K562 (cell line): ENCODE results near the gene EFCC1. TPM values are rescaled to one million over a fixed set of nuclear protein-coding genes. Genes with fewer than 3 reads are reported as not detected.

ENCODE experiments used
- polyA plus RNA-seq, 8 experiments: library from polyadenylated mRNA; depleted of rRNA in 4 of 8; stranded (reverse) in 5 of 8; unstranded in 3 of 8; fragments of >200 nt; fragmentation: Nextera tagmentation in 2 of 8; fragmentation: Illumina TruSeq in 1 of 8; extraction: Ambion mirVana in 2 of 8; extraction: Trizol in 1 of 8; gene quantifications; 2 replicates each; pipeline versions ENCODE4 v1.2.1 to v1.2.3, GENCODE V29; 2011 to 2014; ENCODE audit warnings: inconsistent platforms in 1 of 8, missing spikeins in 1 of 8
- total RNA-seq, 7 experiments: library from RNA; depleted of rRNA in 6 of 7; stranded (reverse); fragments of >200 nt in 6 of 7; fragmentation: Illumina TruSeq in 2 of 7; extraction: Trizol in 2 of 7; gene quantifications; 2 replicates each; pipeline versions ENCODE4 v1.2.1 to v1.2.3, GENCODE V29; 2011 to 2021; ENCODE audit warnings: low replicate concordance in 1 of 7

EFCC1 gene
- total and polyA plus RNA-seq, 9 of the 15 experiments (the other 6 are each of a cell fraction or from before 2014, with no cell fraction given): not detected

Other genes with a start within 250 kb of the EFCC1 start
- 30.1 and 31.2 TPM in 2 replicates for gene ACAD9, start 121.7 kb upstream of the EFCC1 start, total RNA-seq (2014; rRNA removed)
- gene ACAD9, start 121.7 kb upstream of the EFCC1 start, total RNA-seq (2014; rRNA removed; fragmentation: Illumina TruSeq; extraction: Trizol): 16.1 and 17.5 TPM in 2 replicates
- 22.5 and 22.8 TPM in 2 replicates for gene ACAD9, start 121.7 kb upstream of the EFCC1 start, total RNA-seq (2015; rRNA removed; fragmentation: Illumina TruSeq; extraction: Trizol)
- 30.3 and 32.6 TPM in 2 replicates for gene ACAD9, start 121.7 kb upstream of the EFCC1 start, total RNA-seq (2021)
- gene ACAD9, start 121.7 kb upstream of the EFCC1 start, polyA plus RNA-seq (2011; rRNA removed): 18.1 and 21.3 TPM in 2 replicates
- 25.8 and 27.3 TPM in 2 replicates for gene ACAD9, start 121.7 kb upstream of the EFCC1 start, polyA plus RNA-seq (2014; fragmentation: Illumina TruSeq; extraction: Trizol)
- 10 to 100 TPM; 10.2 to 11.2 TPM for gene ACAD9, start 121.7 kb upstream of the EFCC1 start, polyA plus RNA-seq (2014; fragmentation: Nextera tagmentation; extraction: Ambion mirVana)
- gene ACAD9, start 121.7 kb upstream of the EFCC1 start, polyA plus RNA-seq (2014; rRNA removed): 28.1 and 30.2 TPM in 2 replicates
- gene CFAP92, start 7.2 kb upstream of the EFCC1 start, total RNA-seq (2014; rRNA removed): 0.23 and 0.65 TPM in 2 replicates
- 0.45 and 0.62 TPM in 2 replicates for gene CFAP92, start 7.2 kb upstream of the EFCC1 start, total RNA-seq (2014; rRNA removed; fragmentation: Illumina TruSeq; extraction: Trizol)
- 0.19 and 0.47 TPM in 2 replicates for gene CFAP92, start 7.2 kb upstream of the EFCC1 start, total RNA-seq (2015; rRNA removed; fragmentation: Illumina TruSeq; extraction: Trizol)
- gene CFAP92, start 7.2 kb upstream of the EFCC1 start, total RNA-seq (2021): 0.27 and 0.81 TPM in 2 replicates
- 0.05 and 0.06 TPM in 2 replicates for gene CFAP92, start 7.2 kb upstream of the EFCC1 start, polyA plus RNA-seq (2011; rRNA removed)
- gene CFAP92, start 7.2 kb upstream of the EFCC1 start, polyA plus RNA-seq (2014; fragmentation: Illumina TruSeq; extraction: Trizol): 0.14 and 0.36 TPM in 2 replicates
- gene CFAP92, start 7.2 kb upstream of the EFCC1 start, polyA plus RNA-seq (2014; fragmentation: Nextera tagmentation; extraction: Ambion mirVana): under 1 TPM; 0.48 to 0.59 TPM
- 0.23 and 0.36 TPM in 2 replicates for gene CFAP92, start 7.2 kb upstream of the EFCC1 start, polyA plus RNA-seq (2014; rRNA removed)
- not detected in 2 replicates for gene GP9, start 59.5 kb downstream of the EFCC1 start, total RNA-seq (2014; rRNA removed)
- not detected in 2 replicates for gene GP9, start 59.5 kb downstream of the EFCC1 start, total RNA-seq (2014; rRNA removed; fragmentation: Illumina TruSeq; extraction: Trizol)
- not detected in 2 replicates for gene GP9, start 59.5 kb downstream of the EFCC1 start, total RNA-seq (2015; rRNA removed; fragmentation: Illumina TruSeq; extraction: Trizol)
- not detected in 2 replicates for gene GP9, start 59.5 kb downstream of the EFCC1 start, total RNA-seq (2021)
- not detected in 2 replicates for gene GP9, start 59.5 kb downstream of the EFCC1 start, polyA plus RNA-seq (2011; rRNA removed)
- not detected in 2 replicates for gene GP9, start 59.5 kb downstream of the EFCC1 start, polyA plus RNA-seq (2014; fragmentation: Illumina TruSeq; extraction: Trizol)
- not detected for gene GP9, start 59.5 kb downstream of the EFCC1 start, polyA plus RNA-seq (2014; fragmentation: Nextera tagmentation; extraction: Ambion mirVana)
- not detected in 2 replicates for gene GP9, start 59.5 kb downstream of the EFCC1 start, polyA plus RNA-seq (2014; rRNA removed)
- gene RAB43, start 120.5 kb downstream of the EFCC1 start, total RNA-seq (2014; rRNA removed): 3.2 and 4.1 TPM in 2 replicates
- not detected in 2 replicates for gene RAB43, start 120.5 kb downstream of the EFCC1 start, total RNA-seq (2014; rRNA removed; fragmentation: Illumina TruSeq; extraction: Trizol)
- gene RAB43, start 120.5 kb downstream of the EFCC1 start, total RNA-seq (2015; rRNA removed; fragmentation: Illumina TruSeq; extraction: Trizol): 0.57 and 1.1 TPM in 2 replicates
- gene RAB43, start 120.5 kb downstream of the EFCC1 start, total RNA-seq (2021): 5.4 and 6.8 TPM in 2 replicates
- gene RAB43, start 120.5 kb downstream of the EFCC1 start, polyA plus RNA-seq (2011; rRNA removed): 1.7 and 2.5 TPM in 2 replicates
- gene RAB43, start 120.5 kb downstream of the EFCC1 start, polyA plus RNA-seq (2014; fragmentation: Illumina TruSeq; extraction: Trizol): 1.4 TPM in 1 of 2 replicates, not detected in the other
- gene RAB43, start 120.5 kb downstream of the EFCC1 start, polyA plus RNA-seq (2014; fragmentation: Nextera tagmentation; extraction: Ambion mirVana): under 1 TPM; 0.04 to 0.07 TPM
- 2.9 and 3.8 TPM in 2 replicates for gene RAB43, start 120.5 kb downstream of the EFCC1 start, polyA plus RNA-seq (2014; rRNA removed)
- 30.1 and 31.6 TPM in 2 replicates for gene ISY1, start 159.8 kb downstream of the EFCC1 start, total RNA-seq (2014; rRNA removed)
- 37.7 and 45.3 TPM in 2 replicates for gene ISY1, start 159.8 kb downstream of the EFCC1 start, total RNA-seq (2014; rRNA removed; fragmentation: Illumina TruSeq; extraction: Trizol)
- 32.8 and 39.0 TPM in 2 replicates for gene ISY1, start 159.8 kb downstream of the EFCC1 start, total RNA-seq (2015; rRNA removed; fragmentation: Illumina TruSeq; extraction: Trizol)
- 26.1 and 29.6 TPM in 2 replicates for gene ISY1, start 159.8 kb downstream of the EFCC1 start, total RNA-seq (2021)
- gene ISY1, start 159.8 kb downstream of the EFCC1 start, polyA plus RNA-seq (2011; rRNA removed): 27.8 and 32.9 TPM in 2 replicates
- gene ISY1, start 159.8 kb downstream of the EFCC1 start, polyA plus RNA-seq (2014; fragmentation: Illumina TruSeq; extraction: Trizol): 22.4 and 27.0 TPM in 2 replicates
- gene ISY1, start 159.8 kb downstream of the EFCC1 start, polyA plus RNA-seq (2014; fragmentation: Nextera tagmentation; extraction: Ambion mirVana): 10 to 100 TPM; 41.9 to 50.0 TPM
- gene ISY1, start 159.8 kb downstream of the EFCC1 start, polyA plus RNA-seq (2014; rRNA removed): 23.4 and 23.5 TPM in 2 replicates
- 283 and 284 TPM in 2 replicates for gene CNBP, start 182.6 kb downstream of the EFCC1 start, total RNA-seq (2014; rRNA removed)
- gene CNBP, start 182.6 kb downstream of the EFCC1 start, total RNA-seq (2014; rRNA removed; fragmentation: Illumina TruSeq; extraction: Trizol): 338 and 375 TPM in 2 replicates
- gene CNBP, start 182.6 kb downstream of the EFCC1 start, total RNA-seq (2015; rRNA removed; fragmentation: Illumina TruSeq; extraction: Trizol): 321 and 348 TPM in 2 replicates
- gene CNBP, start 182.6 kb downstream of the EFCC1 start, total RNA-seq (2021): 331 and 354 TPM in 2 replicates
- gene CNBP, start 182.6 kb downstream of the EFCC1 start, polyA plus RNA-seq (2011; rRNA removed): 387 and 478 TPM in 2 replicates
- gene CNBP, start 182.6 kb downstream of the EFCC1 start, polyA plus RNA-seq (2014; fragmentation: Illumina TruSeq; extraction: Trizol): 390 and 412 TPM in 2 replicates
- 100 to 1,000 TPM; 708 to 717 TPM for gene CNBP, start 182.6 kb downstream of the EFCC1 start, polyA plus RNA-seq (2014; fragmentation: Nextera tagmentation; extraction: Ambion mirVana)
- 404 and 421 TPM in 2 replicates for gene CNBP, start 182.6 kb downstream of the EFCC1 start, polyA plus RNA-seq (2014; rRNA removed)
- 88.0 and 96.4 TPM in 2 replicates for gene COPG1, start 248.3 kb downstream of the EFCC1 start, total RNA-seq (2014; rRNA removed)
- 73.9 and 74.6 TPM in 2 replicates for gene COPG1, start 248.3 kb downstream of the EFCC1 start, total RNA-seq (2014; rRNA removed; fragmentation: Illumina TruSeq; extraction: Trizol)
- gene COPG1, start 248.3 kb downstream of the EFCC1 start, total RNA-seq (2015; rRNA removed; fragmentation: Illumina TruSeq; extraction: Trizol): 62.0 and 65.1 TPM in 2 replicates
- gene COPG1, start 248.3 kb downstream of the EFCC1 start, total RNA-seq (2021): 85.4 and 94.8 TPM in 2 replicates
- 40.3 and 73.4 TPM in 2 replicates for gene COPG1, start 248.3 kb downstream of the EFCC1 start, polyA plus RNA-seq (2011; rRNA removed)
- gene COPG1, start 248.3 kb downstream of the EFCC1 start, polyA plus RNA-seq (2014; fragmentation: Illumina TruSeq; extraction: Trizol): 56.8 and 62.4 TPM in 2 replicates
- 100 to 1,000 TPM in 1 of 2 experiments, 10 to 100 TPM in 1; 40.6 to 105 TPM for gene COPG1, start 248.3 kb downstream of the EFCC1 start, polyA plus RNA-seq (2014; fragmentation: Nextera tagmentation; extraction: Ambion mirVana)
- 37.1 and 47.9 TPM in 2 replicates for gene COPG1, start 248.3 kb downstream of the EFCC1 start, polyA plus RNA-seq (2014; rRNA removed)